Measurements from ENCODE around the gene ZCCHC17.

- TF ChIP-seq GATA1 (IDR thresholded peaks at IDR 0.05; ENCODE audit: low read depth, low read length) = no peak
- no peak for TF ChIP-seq POLR2A (IDR thresholded peaks at IDR 0.05; ENCODE audit: low read length)
These were observed 76.4 kb downstream of the ZCCHC17 start, which contains the start of gene FABP3 for GRCh38 chr1:31373056-31373896.

All from erythroblast (primary cell).